T-cell (primary cell): ENCODE measurements around the gene PKIB. TPM values are rescaled to one million over a fixed set of nuclear protein-coding genes. Genes with fewer than 3 reads are reported as not detected.

Experiments used
- ATAC-seq, 4 experiments: fragments of 200-7000 bp in 3 of 4; fragments of 150-1000 bp in 1 of 4; cut with Tn5 transposase; replicated peaks in 1 of 4; 1 replicate in 3 of 4; 2 replicates in 1 of 4; pipeline ENCODE4 v1.10.0; 2021; ENCODE audit warnings: moderate library complexity in 3 of 4, mild to moderate bottlenecking in 2 of 4, moderate number of reproducible peaks in 1 of 4
- CTCF ChIA-PET, 2 donors: fragments of 300-600 bp; sonication (Branson Sonifier 250); formaldehyde crosslinking; loops; one replicate each; lab custom pipeline; 2022; ENCODE audit warnings: antibody characterized with exemption in 2 of 2; lab: Charles Lee
- POLR2A ChIA-PET, 2 donors: fragments of 300-600 bp; sonication (Branson Sonifier 250); formaldehyde crosslinking; loops; one replicate each; lab custom pipeline; 2022; ENCODE audit warnings: antibody characterized with exemption in 2 of 2; lab: Charles Lee
- DNase-seq, 35 experiments: peaks; one replicate each; pipeline versions ENCODE4 v3.0.0 to v3.0.0-alpha.2; 2013 to 2023
- H3K27ac ChIP-seq: one replicate; pipeline ENCODE4 v1.5.1; 2013; ENCODE audit warnings: low read length
- H3K27me3 ChIP-seq, 2 experiments: replicated peaks in 1 of 2; 1 replicate in 1 of 2; 2 replicates in 1 of 2; pipeline versions ENCODE4 v1.6.1 to v1.7.0; 2013; ENCODE audit warnings: low read length in 1 of 2, mixed read lengths in 1 of 2; ENCODE audit not compliant: control insufficient read depth in 2 of 2, insufficient read depth in 2 of 2; ENCODE audit errors: extremely low read depth in 1 of 2
- H3K36me3 ChIP-seq, 2 donors: 1 replicate in 1 of 2; 2 replicates in 1 of 2; pipeline versions ENCODE4 v1.6.1 to v1.7.0; 2013; ENCODE audit warnings: low read length in 1 of 2; ENCODE audit not compliant: control insufficient read depth in 2 of 2, insufficient read depth in 1 of 2; ENCODE audit errors: extremely low read depth in 1 of 2
- H3K4me1 ChIP-seq, 2 experiments: 1 replicate in 1 of 2; 2 replicates in 1 of 2; pipeline versions ENCODE4 v1.6.1 to v1.7.0; 2013; ENCODE audit warnings: low read length in 2 of 2, mixed read lengths in 1 of 2; ENCODE audit not compliant: insufficient read depth in 2 of 2, control insufficient read depth in 1 of 2; ENCODE audit errors: extremely low read depth in 1 of 2
- H3K4me3 ChIP-seq, 2 donors: 1 replicate in 1 of 2; 2 replicates in 1 of 2; pipeline versions ENCODE4 v1.5.1 to v1.7.0; 2013; ENCODE audit warnings: mild to moderate bottlenecking in 2 of 2, low read length in 1 of 2, moderate library complexity in 1 of 2; ENCODE audit not compliant: control insufficient read depth in 1 of 2; ENCODE audit errors: extremely low read depth in 1 of 2
- H3K9me3 ChIP-seq: 2 replicates; pipeline ENCODE4 v1.7.0; 2013
- H3K27ac Mint-ChIP-seq, 2 donors: one replicate each; pipeline ENCODE4 v1.8.0; 2020 to 2021; ENCODE audit warnings: mild to moderate bottlenecking in 2 of 2, mixed read lengths in 2 of 2
- H3K27me3 Mint-ChIP-seq, 2 donors: one replicate each; pipeline ENCODE4 v1.8.0; 2021 to 2022; ENCODE audit warnings: mixed read lengths in 2 of 2
- H3K36me3 Mint-ChIP-seq: one replicate; pipeline ENCODE4 v1.8.0; 2021; ENCODE audit warnings: mixed read lengths
- H3K4me1 Mint-ChIP-seq, 3 donors: one replicate each; pipeline ENCODE4 v1.8.0; 2020 to 2022; ENCODE audit warnings: mixed read lengths in 3 of 3, mild to moderate bottlenecking in 1 of 3
- H3K4me3 Mint-ChIP-seq, 3 donors: one replicate each; pipeline ENCODE4 v1.8.0; 2020 to 2022; ENCODE audit warnings: mild to moderate bottlenecking in 3 of 3, mixed read lengths in 3 of 3, moderate library complexity in 3 of 3
- H3K9me3 Mint-ChIP-seq, 3 donors: one replicate each; pipeline ENCODE4 v1.8.0; 2020 to 2022; ENCODE audit warnings: mixed read lengths in 3 of 3
- WGBS: methylation state at CpG from one replicate; pipeline ENCODE4 v1.1.5; 2013; ENCODE audit warnings: missing lambda C conversion rate; ENCODE audit not compliant: insufficient coverage; 5-methylcytosine and 5-hydroxymethylcytosine counted together
- total RNA-seq, 35 experiments: library from RNA in 6 of 35; stranded (reverse) in 6 of 35; fragments of 120-200 nt in 1 of 35; gene quantifications; one replicate each; pipeline versions ENCODE4 v1.2.1 to v1.2.4 and lab custom pipeline; 2013 to 2026

Gene PKIB
- total RNA-seq, 5 donors from 2014 or later (not counting 1 experiment from before 2014, with no cell fraction given) = 0.47 to 2.1 (median 1.1) TPM

DNA sequence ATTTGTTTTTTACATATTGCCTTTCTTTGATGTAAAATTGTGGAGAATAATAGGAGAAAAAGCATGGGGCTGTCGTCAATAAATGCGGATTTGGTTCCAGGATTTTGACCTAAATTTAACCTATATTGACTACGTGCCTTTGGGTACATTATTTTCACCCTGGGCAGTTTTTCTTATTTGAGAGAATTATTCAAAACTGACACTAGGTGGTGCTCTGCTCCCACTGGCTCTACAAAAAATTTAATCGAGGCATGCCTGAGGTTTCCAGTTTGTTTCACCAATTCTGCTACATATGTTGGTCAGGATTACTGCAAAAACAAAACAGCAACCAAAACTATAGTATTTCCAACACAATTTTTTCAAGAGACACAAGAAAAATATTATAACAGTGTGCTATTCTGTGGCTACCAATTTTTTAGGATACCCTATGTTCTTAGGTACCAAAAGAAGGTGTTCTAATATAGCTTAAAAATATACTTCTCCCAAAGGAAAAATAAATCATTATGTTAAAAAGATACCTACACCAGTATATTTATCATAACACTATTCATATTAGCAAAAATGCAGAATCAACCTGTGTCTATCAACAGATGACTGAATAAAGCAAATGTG lies 120.7 kb downstream of the PKIB start:
- CTCF ChIA-PET = interaction anchor here (1.5 to 4.7 kb wide), 2 partner anchors 108 to 127 kb away, joined by 3 to 36 read pairs; no protein-coding TSS in a partner anchor
- 40% methylated on average over 1 of the region's 4 CpGs for WGBS

GRCh38 chr6:122733259-122733658 lies 123.1 kb downstream of the PKIB start:
- ChIA-PET POLR2A (no interaction called here), CTCF (interaction anchor here in 1 of 2 donors (4.7 kb wide), 1 partner anchor 106 kb away, joined by 36 read pairs; no protein-coding TSS in a partner anchor)
- H3K4me3 Mint-ChIP-seq = no peak overlapping the region
- DNase-seq = no peak
- no peaks in the 10 kb centered on the region for H3K9me3 Mint-ChIP-seq
- H3K27me3 Mint-ChIP-seq = peaks cover 4 to 7% of the 10 kb centered on the region in 2 donors
- no peaks in the 10 kb centered on the region for H3K36me3 Mint-ChIP-seq
- H3K27me3 ChIP-seq = no peaks in the 10 kb centered on the region
- no peaks in the 10 kb centered on the region for H3K4me1 Mint-ChIP-seq
- H3K9me3 ChIP-seq = no peaks in the 10 kb centered on the region
- 80% methylated on average over 1 of the region's 4 CpGs for WGBS
- H3K4me3 ChIP-seq = no peak overlapping the region
- H3K27ac Mint-ChIP-seq = no peak overlapping the region
- no peaks in the 10 kb centered on the region for H3K4me1 ChIP-seq
- no peak for ATAC-seq
- no peaks in the 10 kb centered on the region for H3K36me3 ChIP-seq
- no peak overlapping the region for H3K27ac ChIP-seq

More for the DNA sequence above, 120.7 kb downstream of the PKIB start:
- DNase-seq (peak in 1 of 35 experiments; percentile 41), ATAC-seq (no peak)
- Histone ChIP-seq H3K36me3 (no peaks in the 10 kb centered on the region), H3K4me3 (no peak overlapping the region), H3K27ac (no peak overlapping the region), H3K9me3 (no peaks in the 10 kb centered on the region), H3K27me3 (no peaks in the 10 kb centered on the region), H3K4me1 (no peaks in the 10 kb centered on the region)
- Mint-ChIP-seq H3K4me3 (no peak overlapping the region), H3K27ac (no peak overlapping the region), H3K4me1 (no peaks in the 10 kb centered on the region), H3K27me3 (peaks cover 4 to 7% of the 10 kb centered on the region in 2 donors), H3K36me3 (no peaks in the 10 kb centered on the region), H3K9me3 (no peaks in the 10 kb centered on the region)
- POLR2A ChIA-PET = no interaction called here

DNA sequence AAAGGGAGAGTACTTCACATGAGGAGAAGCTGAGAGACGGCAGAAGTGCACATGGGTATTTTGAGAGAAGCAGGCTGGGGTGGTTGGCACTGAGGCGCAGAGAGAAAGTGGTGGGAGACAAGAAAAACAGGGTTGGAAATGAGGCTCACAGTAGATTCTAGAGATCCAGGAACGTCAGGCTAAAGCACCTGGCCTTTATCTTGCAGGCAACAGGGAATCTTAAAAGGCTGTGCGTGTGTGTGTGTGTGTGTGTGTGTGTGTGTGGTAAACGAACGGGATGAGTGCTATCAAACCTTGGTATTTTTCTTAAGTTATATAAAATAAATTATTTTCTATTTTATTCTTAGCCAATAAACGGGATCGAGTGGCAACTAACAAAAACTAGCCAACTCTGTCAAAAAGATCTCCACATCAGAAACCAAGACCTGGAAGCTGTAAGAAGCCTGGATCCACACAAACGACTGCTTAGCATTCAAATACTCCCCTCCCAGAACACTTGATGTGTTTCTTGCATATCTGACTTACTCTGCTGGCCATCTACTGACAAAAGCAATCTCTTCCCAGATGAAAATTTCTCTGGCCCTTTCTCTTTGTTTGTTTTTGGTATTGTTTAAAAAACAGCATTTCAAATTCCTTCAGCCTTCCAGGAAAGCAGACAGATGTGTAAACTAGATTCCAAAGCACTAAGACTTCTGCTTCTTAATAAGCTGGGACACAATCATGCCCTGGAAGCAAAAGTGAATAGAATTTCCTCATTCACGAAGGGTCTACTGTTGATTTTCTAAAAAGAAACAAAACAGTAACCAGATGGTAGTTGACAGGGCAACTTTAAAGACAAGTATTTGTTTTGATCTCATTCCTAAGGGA lies 124.6 kb downstream of the PKIB start:
- Histone ChIP-seq H3K4me1 (no peaks in the 10 kb centered on the region), H3K4me3 (no peak overlapping the region), H3K27me3 (no peaks in the 10 kb centered on the region), H3K27ac (no peak overlapping the region), H3K36me3 (no peaks in the 10 kb centered on the region), H3K9me3 (no peaks in the 10 kb centered on the region)
- Mint-ChIP-seq H3K4me1 (no peaks in the 10 kb centered on the region), H3K27me3 (peaks cover 4 to 7% of the 10 kb centered on the region in 2 donors), H3K9me3 (no peaks in the 10 kb centered on the region), H3K4me3 (no peak overlapping the region), H3K27ac (no peak overlapping the region), H3K36me3 (no peaks in the 10 kb centered on the region)
- 86% methylated on average over 3 of the region's 10 CpGs for WGBS
- DNase-seq = no peak
- no peak for ATAC-seq
- ChIA-PET POLR2A (no interaction called here), CTCF (interaction anchor here in 1 of 2 donors (0.7 kb wide), 1 partner anchor 199 kb away, joined by 3 read pairs; no protein-coding TSS in a partner anchor)

DNA sequence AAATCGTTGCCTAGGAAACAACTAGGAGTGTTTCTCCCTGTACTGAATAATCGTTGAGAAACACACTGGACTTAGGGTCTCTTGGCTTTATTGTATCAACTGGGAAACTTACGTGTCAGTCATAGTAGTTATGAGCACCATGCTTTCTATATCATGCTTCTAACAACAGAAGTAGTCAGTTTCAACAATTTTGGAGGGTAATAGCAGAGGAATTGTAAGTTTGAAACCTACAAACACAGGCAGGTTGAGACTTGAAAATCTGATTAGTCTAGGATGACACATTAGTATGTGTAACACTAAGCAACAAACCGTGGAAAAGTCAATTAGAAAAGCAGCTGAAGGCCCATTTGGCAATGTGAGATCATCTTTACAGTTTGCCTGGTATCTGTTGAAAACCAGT lies 125.4 kb downstream of the PKIB start:
- WGBS = 78% methylated on average over 3 of the region's 4 CpGs
- no peaks in the 10 kb centered on the region for H3K9me3 Mint-ChIP-seq

GRCh38 chr6:122736163-122736562 lies 126.0 kb downstream of the PKIB start:
- ATAC-seq (no peak), DNase-seq (no peak)
- ChIA-PET POLR2A (no interaction called here), CTCF (no interaction called here)
- Mint-ChIP-seq H3K27me3 (peaks cover 4% of the 10 kb centered on the region in 2 donors), H3K9me3 (no peaks in the 10 kb centered on the region), H3K27ac (no peak overlapping the region), H3K4me1 (no peaks in the 10 kb centered on the region), H3K36me3 (no peaks in the 10 kb centered on the region), H3K4me3 (no peak overlapping the region)
- no CpG with 5 or more reads among the region's 4 CpGs for WGBS
- H3K9me3 ChIP-seq = no peaks in the 10 kb centered on the region
- no peaks in the 10 kb centered on the region for H3K36me3 ChIP-seq
- H3K27ac ChIP-seq = no peak overlapping the region
- H3K4me1 ChIP-seq = no peaks in the 10 kb centered on the region
- H3K27me3 ChIP-seq = no peaks in the 10 kb centered on the region
- H3K4me3 ChIP-seq = no peak overlapping the region

More for the DNA sequence above, 125.4 kb downstream of the PKIB start:
- Histone ChIP-seq H3K4me1 (no peaks in the 10 kb centered on the region), H3K27ac (no peak overlapping the region), H3K4me3 (no peak overlapping the region), H3K27me3 (no peaks in the 10 kb centered on the region), H3K9me3 (no peaks in the 10 kb centered on the region), H3K36me3 (no peaks in the 10 kb centered on the region)
- Mint-ChIP-seq H3K4me1 (no peaks in the 10 kb centered on the region), H3K27ac (no peak overlapping the region), H3K27me3 (peaks cover 4% of the 10 kb centered on the region in 2 donors), H3K36me3 (no peaks in the 10 kb centered on the region), H3K4me3 (no peak overlapping the region)
- no peak for DNase-seq
- CTCF ChIA-PET = no interaction called here
- POLR2A ChIA-PET = no interaction called here
- no peak for ATAC-seq

GRCh38 chr6:122736616-122737015 lies 126.4 kb downstream of the PKIB start:
- POLR2A ChIA-PET = no interaction called here
- WGBS = no CpG with 5 or more reads among the region's 3 CpGs

More at GRCh38 chr6:122736616-122737015, 126.4 kb downstream of the PKIB start:
- Histone ChIP-seq H3K27ac (no peak overlapping the region), H3K4me3 (no peak overlapping the region), H3K36me3 (no peaks in the 10 kb centered on the region), H3K27me3 (no peaks in the 10 kb centered on the region), H3K4me1 (no peaks in the 10 kb centered on the region), H3K9me3 (no peaks in the 10 kb centered on the region)
- ATAC-seq (no peak), DNase-seq (no peak)
- Mint-ChIP-seq H3K36me3 (no peaks in the 10 kb centered on the region), H3K27me3 (peaks cover 4% of the 10 kb centered on the region in 2 donors), H3K27ac (no peak overlapping the region), H3K4me3 (no peak overlapping the region), H3K4me1 (no peaks in the 10 kb centered on the region), H3K9me3 (no peaks in the 10 kb centered on the region)
- CTCF ChIA-PET = no interaction called here
